HCT116 (cell line): ENCODE measurements around the gene HYAL1. TPM values are rescaled to one million over a fixed set of nuclear protein-coding genes. Genes with fewer than 3 reads are reported as not detected.

Source experiments
- ATAC-seq: fragments of 200-7000 bp; cut with Tn5 transposase; 2 replicates; pipeline ENCODE4 v1.9.1; 2020; ENCODE audit warnings: mild to moderate bottlenecking, moderate library complexity
- BruUV-seq: library from RNA; stranded (reverse); fragments of 400-500 nt; replicated peaks from 2 replicates; lab custom pipeline; 2021; lab: Mats Ljungman, UMichigan
- CTCF ChIA-PET: fragments of 300-600 bp; sonication (Branson Sonifier 250); formaldehyde crosslinking; loops from one replicate; lab custom pipeline; 2021; ENCODE audit warnings: antibody characterized with exemption; lab: Charles Lee
- POLR2A ChIA-PET: fragments of 300-600, 350-600 bp; sonication (Branson Sonifier 250); formaldehyde crosslinking; loops from one replicate; lab custom pipeline; 2021; ENCODE audit warnings: antibody characterized with exemption; lab: Charles Lee
- RAD21 ChIA-PET, 2 experiments: fragments of 300-600 bp; sonication (Branson Sonifier 250); formaldehyde crosslinking; loops; one replicate each; lab custom pipeline; 2023; ENCODE audit warnings: low total read pairs in 2 of 2; ENCODE audit not compliant: uncharacterized antibody in 2 of 2, unreplicated experiment in 2 of 2, low non-redundant PET in 1 of 2; lab: Charles Lee
- DNase-seq: peaks from one replicate; pipeline ENCODE4 v3.0.0-alpha.2; 2010; ENCODE audit warnings: low read depth, low spot score
- H2AFZ ChIP-seq: fragments of 200-600 bp; shearing (Covaris generic), sonication (generic); 2 replicates; pipeline ENCODE4 v1.6.1; 2017; ENCODE audit warnings: low read depth, mixed run types, mixed read lengths, antibody characterized with exemption, low read length; ENCODE audit not compliant: poor library complexity, severe bottlenecking
- H3K27ac ChIP-seq: 2 replicates; pipeline ENCODE4 v1.5.1; 2012; ENCODE audit warnings: low read depth, low read length
- H3K27me3 ChIP-seq: fragments of 200-600 bp; sonication (generic); 2 replicates; pipeline ENCODE4 v1.6.1; 2016; ENCODE audit warnings: mixed run types, low read length, mixed read lengths; ENCODE audit not compliant: insufficient read depth
- H3K36me3 ChIP-seq, 2 experiments: fragments of 200-500 bp in 1 of 2; fragments of 200-600 bp in 1 of 2; sonication (Bioruptor generic) in 1 of 2; sonication (generic) in 1 of 2; 2 replicates each; pipeline versions ENCODE4 v1.5.1 to v1.6.1; 2014 to 2016; ENCODE audit warnings: low read length in 2 of 2, inconsistent platforms in 1 of 2, mixed read lengths in 1 of 2, mixed run types in 1 of 2; ENCODE audit not compliant: insufficient read depth in 2 of 2, control insufficient read depth in 1 of 2
- H3K4me1 ChIP-seq, 2 experiments: fragments of 200-600 bp in 1 of 2; sonication (generic) in 1 of 2; 2 replicates each; pipeline versions ENCODE4 v1.5.1 to v1.6.1; 2012 to 2017; ENCODE audit warnings: low read length in 2 of 2, inconsistent platforms in 1 of 2, mild to moderate bottlenecking in 1 of 2, mixed read lengths in 1 of 2, mixed run types in 1 of 2, moderate library complexity in 1 of 2; ENCODE audit not compliant: insufficient read depth in 2 of 2, control insufficient read depth in 1 of 2
- H3K4me2 ChIP-seq: fragments of 200-600 bp; sonication (generic); 2 replicates; pipeline ENCODE4 v1.6.1; 2017; ENCODE audit warnings: mixed run types, low read length, mixed read lengths
- H3K4me3 ChIP-seq, 2 experiments: fragments of 200-600 bp in 1 of 2; sonication (generic) in 1 of 2; replicated peaks in 1 of 2; 2 replicates each; pipeline ENCODE4 v1.5.1; 2011 to 2016; ENCODE audit warnings: low read length in 2 of 2, control low read depth in 1 of 2, low read depth in 1 of 2, mild to moderate bottlenecking in 1 of 2, mixed read lengths in 1 of 2, mixed run types in 1 of 2
- H3K79me2 ChIP-seq: fragments of 200-600 bp; sonication (generic); 2 replicates; pipeline ENCODE4 v1.6.1; 2017; ENCODE audit warnings: mild to moderate bottlenecking, mixed run types, low read length, moderate library complexity, mixed read lengths; ENCODE audit not compliant: insufficient read depth
- H3K9ac ChIP-seq: fragments of 200-600 bp; sonication (generic); 2 replicates; pipeline ENCODE4 v1.6.1; 2016; ENCODE audit warnings: low read length, mixed read lengths
- H3K9me2 ChIP-seq: fragments of 200-600 bp; sonication (generic), shearing (Covaris generic); 2 replicates; pipeline ENCODE4 v1.6.1; 2017; ENCODE audit warnings: mixed run types, mild to moderate bottlenecking, moderate library complexity; ENCODE audit not compliant: insufficient read depth
- H3K9me3 ChIP-seq, 2 experiments: fragments of 200-500 bp in 1 of 2; fragments of 200-600 bp in 1 of 2; sonication (Bioruptor generic) in 1 of 2; sonication (generic) in 1 of 2; 2 replicates each; pipeline ENCODE4 v1.6.1; 2014 to 2017; ENCODE audit warnings: low read length in 2 of 2, mixed read lengths in 2 of 2, inconsistent platforms in 1 of 2, low read depth in 1 of 2, mild to moderate bottlenecking in 1 of 2, mixed run types in 1 of 2, moderate library complexity in 1 of 2; ENCODE audit not compliant: control insufficient read depth in 1 of 2, insufficient read depth in 1 of 2
- H4K20me1 ChIP-seq: fragments of 200-600 bp; sonication (generic), shearing (Covaris generic); 2 replicates; pipeline ENCODE4 v1.6.1; 2017; ENCODE audit warnings: mixed run types, mild to moderate bottlenecking, moderate library complexity; ENCODE audit not compliant: insufficient read depth
- CEBPB ChIP-seq: IDR thresholded peaks from 2 replicates; pipeline ENCODE4 v1.6.1; 2012; ENCODE audit warnings: low read depth
- ELF1 ChIP-seq: IDR thresholded peaks from 2 replicates; pipeline ENCODE4 v1.6.1; 2012; ENCODE audit warnings: low read depth, borderline replicate concordance
- EZH2 ChIP-seq: fragments of 200-600 bp; sonication (generic); IDR thresholded peaks from 2 replicates; pipeline ENCODE4 v1.6.1; 2017; ENCODE audit warnings: antibody characterized with exemption, mixed run types
- EZH2phosphoT487 ChIP-seq: fragments of 200-600 bp; IDR thresholded peaks from 2 replicates; pipeline ENCODE4 v1.6.1; 2018; ENCODE audit warnings: antibody characterized with exemption, borderline replicate concordance
- JUND ChIP-seq: IDR thresholded peaks from 2 replicates; pipeline ENCODE4 v1.6.1; 2012
- MAX ChIP-seq: IDR thresholded peaks from 2 replicates; pipeline ENCODE4 v1.6.1; 2012
- POLR2A ChIP-seq: IDR thresholded peaks from 2 replicates; pipeline ENCODE4 v1.7.0; 2011; ENCODE audit warnings: borderline replicate concordance; ENCODE audit not compliant: insufficient read depth, insufficient read length; ENCODE audit errors: extremely low read depth
- POLR2AphosphoS5 ChIP-seq: IDR thresholded peaks from 2 replicates; pipeline ENCODE4 v1.6.1; 2011; ENCODE audit warnings: mild to moderate bottlenecking, low read depth, low read length, moderate library complexity
- RAD21 ChIP-seq: IDR thresholded peaks from 2 replicates; pipeline ENCODE4 v1.6.1; 2012; ENCODE audit warnings: low read depth, mild to moderate bottlenecking
- TCF7L2 ChIP-seq: IDR thresholded peaks from 2 replicates; pipeline ENCODE4 v1.7.0; 2011; ENCODE audit warnings: borderline replicate concordance, inconsistent platforms; ENCODE audit not compliant: insufficient read depth, insufficient read length; ENCODE audit errors: extremely low read depth
- YY1 ChIP-seq: IDR thresholded peaks from 2 replicates; pipeline ENCODE4 v1.6.1; 2011; ENCODE audit warnings: low read length, low read depth, moderate library complexity, mild to moderate bottlenecking; ENCODE audit not compliant: insufficient replicate concordance; ENCODE audit errors: extremely low read depth
- ZBTB33 ChIP-seq: IDR thresholded peaks from 2 replicates; pipeline ENCODE4 v1.6.1; 2011; ENCODE audit warnings: mild to moderate bottlenecking, low read length, moderate library complexity; ENCODE audit not compliant: insufficient replicate concordance; ENCODE audit errors: extremely low read depth
- ZNF274 ChIP-seq: fragments of 200-500 bp; sonication (Bioruptor generic); IDR thresholded peaks from 2 replicates; pipeline ENCODE4 v1.6.1; 2014; ENCODE audit warnings: mild to moderate bottlenecking, low read depth, low read length, inconsistent platforms
- intact Hi-C: fragments of 100-400 bp; cut with micrococcal nuclease; formaldehyde crosslinking; loops from 2 replicates; pipeline ENCODE4 v1.10.0; 2022
- total RNA-seq: library from RNA; stranded (reverse); gene quantifications from one replicate; pipeline ENCODE4 v1.2.1, GENCODE V29; 2021; ENCODE audit not compliant: unreplicated experiment

HYAL1 gene
- total RNA-seq, 1 experiment from 2014 or later = 6.1 TPM

DNA sequence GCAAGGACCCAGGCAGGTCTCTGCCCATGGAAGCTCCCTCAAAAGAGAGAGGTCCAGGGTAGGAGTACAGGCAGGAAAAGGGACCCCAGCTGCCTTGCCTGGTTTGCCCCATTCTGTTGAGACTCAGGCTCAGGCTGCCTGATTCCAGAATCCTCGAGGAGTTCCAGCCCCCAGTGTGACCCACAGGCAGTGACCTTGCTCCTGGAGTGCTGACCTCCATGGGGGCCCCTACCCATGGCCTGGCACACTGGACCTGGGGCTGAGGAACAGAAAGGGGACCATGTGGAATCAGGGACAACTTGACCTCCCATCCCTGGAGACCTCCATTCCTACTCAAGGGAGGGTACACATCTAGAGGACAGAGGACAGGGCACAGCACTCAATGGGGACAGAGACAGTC is 37.8 kb downstream of the HYAL1 start (continued):
- no peak for TF ChIP-seq TCF7L2
- no peak for TF ChIP-seq POLR2A

- Histone ChIP-seq H3K79me2 (no peaks in the 10 kb centered on the region), H3K27ac (peak overlapping the region; percentile 86), H3K36me3 (no peaks in the 10 kb centered on the region), H3K4me2 (peak overlapping the region; percentile 80), H3K27me3 (no peaks in the 10 kb centered on the region)
- POLR2A ChIA-PET = interaction anchor here (0.7 to 2.5 kb wide), 6 partner anchors 15 to 63 kb away, joined by 3 to 9 read pairs (median 4); partner anchors contain the start of genes GNAI2, HYAL3, LSMEM2 and NAA80
- ATAC-seq = peak; percentile 31
- CTCF ChIA-PET = interaction anchor here (0.8 to 2.9 kb wide), 6 partner anchors 9 to 83 kb away, joined by 3 to 23 read pairs (median 4); partner anchors contain the start of gene GNAI2
- intact Hi-C loops = no loop called here
- TF ChIP-seq POLR2AphosphoS5 (peak; percentile 57), ELF1 (no peak), TCF7L2 (no peak)
- TF ChIP-seq, all 23 proteins: peak for 1
- RAD21 ChIA-PET = interaction anchor here in 1 of 2 experiments (0.6 kb wide), 1 partner anchor 71 kb away, joined by 4 read pairs; no protein-coding TSS in a partner anchor
- Histone ChIP-seq H3K4me3 (peak overlapping the region; percentile 15 to 36; a peak in 3 of 4 replicates), H3K9me3 (no peaks in the 10 kb centered on the region), H4K20me1 (no peaks in the 10 kb centered on the region), H2AFZ (no peak overlapping the region), H3K9me2 (no peaks in the 10 kb centered on the region), H3K9ac (peak overlapping the region; percentile 62), H3K4me1 (peaks cover 74 to 95% of the 10 kb centered on the region in 2 experiments)
- peak; percentile 79 for DNase-seq
- BruUV-seq = no TSS peak
Observed at GRCh38 chr3:50264964-50265485, 38.3 kb downstream of the HYAL1 start.

DNA sequence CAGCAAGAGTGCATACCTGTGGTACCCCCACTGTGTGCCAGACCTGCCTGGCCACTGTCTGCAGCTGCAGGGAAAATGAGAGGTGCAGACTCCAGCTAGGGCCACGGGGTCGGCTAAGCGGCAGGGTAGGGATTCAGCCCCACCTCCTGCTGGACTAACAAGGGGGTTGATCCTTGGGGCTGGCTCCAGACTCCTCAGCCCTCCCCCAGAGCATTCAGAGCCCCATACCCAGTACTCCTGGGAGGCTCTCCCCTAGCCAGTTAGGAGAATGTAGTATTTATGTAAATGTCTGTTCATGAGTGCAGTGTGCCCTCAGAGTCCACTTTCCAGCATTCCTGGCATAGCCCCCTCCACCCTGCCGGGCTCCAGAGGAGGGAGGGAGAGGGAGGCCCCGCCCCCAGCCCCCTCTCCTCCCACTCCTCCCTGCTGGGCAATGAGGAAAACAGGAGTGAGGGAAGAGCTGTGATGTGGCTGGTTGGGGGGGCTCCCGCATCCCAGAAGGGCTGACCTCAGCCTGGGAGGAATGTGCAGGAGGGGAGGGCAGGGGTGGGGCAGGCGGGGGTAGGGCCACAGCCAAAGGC is 38.9 kb downstream of the HYAL1 start:
- Histone ChIP-seq H2AFZ (no peak overlapping the region), H3K9ac (peak overlapping the region; percentile 62), H3K9me2 (no peaks in the 10 kb centered on the region), H3K4me3 (peak overlapping the region; percentile 16 to 36), H3K9me3 (no peaks in the 10 kb centered on the region), H3K27ac (peak overlapping the region; percentile 86), H3K79me2 (no peaks in the 10 kb centered on the region), H4K20me1 (no peaks in the 10 kb centered on the region), H3K36me3 (no peaks in the 10 kb centered on the region), H3K27me3 (no peaks in the 10 kb centered on the region), H3K4me2 (peak overlapping the region; percentile 80), H3K4me1 (peaks cover 72 to 95% of the 10 kb centered on the region in 2 experiments)
- ATAC-seq (peak; percentile 45), DNase-seq (peak; percentile 76)
- ChIA-PET CTCF (interaction anchor here (0.6 to 2.9 kb wide), 8 partner anchors 8 to 83 kb away, joined by 3 to 23 read pairs (median 4); partner anchors contain the start of genes GNAI2 and HYAL1), RAD21 (interaction anchor here in 1 of 2 experiments (0.6 kb wide), 1 partner anchor 70 kb away, joined by 4 read pairs; no protein-coding TSS in a partner anchor), POLR2A (interaction anchor here (0.7 to 2.5 kb wide), 7 partner anchors 15 to 64 kb away, joined by 3 to 9 read pairs (median 4); partner anchors contain the start of genes GNAI2, HYAL3, LSMEM2 and NAA80)
- no TSS peak for BruUV-seq
- intact Hi-C loops = no loop called here
- TF ChIP-seq CEBPB (no peak), EZH2phosphoT487 (no peak), JUND (no peak), ZBTB33 (no peak), ZNF274 (no peak), MAX (no peak), TCF7L2 (no peak), EZH2 (no peak), RAD21 (no peak), ELF1 (no peak), YY1 (no peak)
